ENCODE results near the gene RAB34. TPM values are rescaled to one million over a fixed set of nuclear protein-coding genes. Genes with fewer than 3 reads are reported as not detected.
A peak's percentile ranks its signal among the peaks of the same experiment; 100 is the strongest.

Gene RAB34
- total RNA-seq, 1 donor from 2014 or later = 21.3 TPM

DNA sequence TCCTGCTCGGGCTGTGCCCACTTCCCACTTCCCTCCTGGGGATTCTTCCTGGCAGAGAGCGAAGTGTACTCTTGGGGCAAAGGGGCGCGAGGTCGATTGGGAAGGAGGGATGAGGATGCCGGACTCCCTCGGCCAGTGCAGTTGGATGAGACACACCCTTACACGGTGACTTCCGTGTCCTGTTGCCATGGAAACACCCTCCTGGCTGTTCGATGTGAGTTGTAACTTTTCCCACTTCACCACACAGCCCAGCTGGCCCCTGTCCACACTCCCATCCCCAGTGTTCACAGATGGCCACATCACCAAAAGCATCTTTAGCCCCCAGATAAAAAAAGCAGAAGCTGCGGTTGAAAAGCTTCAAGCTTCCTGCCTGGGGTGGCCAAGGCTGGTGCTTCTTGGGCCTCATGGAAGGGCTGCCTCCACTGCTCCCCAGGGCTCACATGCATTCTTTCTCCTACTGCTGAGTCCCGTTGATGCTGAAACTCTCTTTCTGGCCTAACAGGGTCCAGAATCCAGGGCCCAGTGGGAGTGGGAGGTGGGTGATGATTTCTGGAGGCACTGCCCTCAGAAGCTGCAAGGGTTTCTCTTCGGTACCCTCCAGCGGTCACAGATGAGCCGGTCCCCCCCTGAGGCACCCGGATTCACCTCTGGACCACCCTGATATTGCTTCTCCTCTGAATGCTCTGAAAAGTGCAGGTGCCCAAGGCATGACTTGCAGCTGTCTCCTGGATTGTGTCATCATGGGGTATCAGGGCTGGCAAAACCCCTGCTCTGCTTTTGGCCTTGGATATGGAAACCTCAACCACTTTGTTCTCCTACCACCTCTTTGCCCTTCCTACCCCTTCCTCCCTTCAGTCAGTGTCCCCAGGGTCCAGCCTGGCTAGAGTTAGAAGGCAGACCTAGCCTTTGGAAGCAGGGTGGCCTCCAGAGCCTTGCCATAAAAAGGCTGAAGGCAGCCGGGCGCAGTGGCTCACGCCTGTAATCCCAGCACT is 24.0 kb upstream of the RAB34 start:
- ChIA-PET CTCF (interaction anchor here (1.4 to 17.6 kb wide), 2 partner anchors 8 to 14 kb away, joined by 7 to 545 read pairs; partner anchors contain the start of genes NEK8 and TLCD1), POLR2A (interaction anchor here (0.5 to 23.0 kb wide), 14 partner anchors 9 to 383 kb away, joined by 3 to 2384 read pairs (median 6); partner anchors contain the start of genes DHRS13, FLOT2, NEK8 and PHF12)
- intact Hi-C loops (cut with micrococcal nuclease) = loop anchor here (1.0 kb wide), 1 partner anchor 9 kb away; no protein-coding TSS in a partner anchor
- H3K27ac Mint-ChIP-seq = peak overlapping the region; percentile 99
- TF ChIP-seq, protein P1, sequence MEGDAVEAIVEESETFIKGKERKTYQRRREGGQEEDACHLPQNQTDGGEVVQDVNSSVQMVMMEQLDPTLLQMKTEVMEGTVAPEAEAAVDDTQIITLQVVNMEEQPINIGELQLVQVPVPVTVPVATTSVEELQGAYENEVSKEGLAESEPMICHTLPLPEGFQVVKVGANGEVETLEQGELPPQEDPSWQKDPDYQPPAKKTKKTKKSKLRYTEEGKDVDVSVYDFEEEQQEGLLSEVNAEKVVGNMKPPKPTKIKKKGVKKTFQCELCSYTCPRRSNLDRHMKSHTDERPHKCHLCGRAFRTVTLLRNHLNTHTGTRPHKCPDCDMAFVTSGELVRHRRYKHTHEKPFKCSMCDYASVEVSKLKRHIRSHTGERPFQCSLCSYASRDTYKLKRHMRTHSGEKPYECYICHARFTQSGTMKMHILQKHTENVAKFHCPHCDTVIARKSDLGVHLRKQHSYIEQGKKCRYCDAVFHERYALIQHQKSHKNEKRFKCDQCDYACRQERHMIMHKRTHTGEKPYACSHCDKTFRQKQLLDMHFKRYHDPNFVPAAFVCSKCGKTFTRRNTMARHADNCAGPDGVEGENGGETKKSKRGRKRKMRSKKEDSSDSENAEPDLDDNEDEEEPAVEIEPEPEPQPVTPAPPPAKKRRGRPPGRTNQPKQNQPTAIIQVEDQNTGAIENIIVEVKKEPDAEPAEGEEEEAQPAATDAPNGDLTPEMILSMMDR (IDR thresholded peaks at IDR 0.05) = no peak
- peak; percentile 15 for ATAC-seq (ENCODE audit: low read depth)
- H3K4me1 Mint-ChIP-seq = peaks cover 71% of the 10 kb centered on the region
- peak; percentile 62 for DNase-seq
- H3K27me3 Mint-ChIP-seq = no peaks in the 10 kb centered on the region
- peak overlapping the region; percentile 86 for H3K4me3 Mint-ChIP-seq
- peaks cover 47% of the 10 kb centered on the region for H3K36me3 Mint-ChIP-seq (ENCODE audit: low read depth)
- H3K9me3 Mint-ChIP-seq = no peaks in the 10 kb centered on the region

DNA sequence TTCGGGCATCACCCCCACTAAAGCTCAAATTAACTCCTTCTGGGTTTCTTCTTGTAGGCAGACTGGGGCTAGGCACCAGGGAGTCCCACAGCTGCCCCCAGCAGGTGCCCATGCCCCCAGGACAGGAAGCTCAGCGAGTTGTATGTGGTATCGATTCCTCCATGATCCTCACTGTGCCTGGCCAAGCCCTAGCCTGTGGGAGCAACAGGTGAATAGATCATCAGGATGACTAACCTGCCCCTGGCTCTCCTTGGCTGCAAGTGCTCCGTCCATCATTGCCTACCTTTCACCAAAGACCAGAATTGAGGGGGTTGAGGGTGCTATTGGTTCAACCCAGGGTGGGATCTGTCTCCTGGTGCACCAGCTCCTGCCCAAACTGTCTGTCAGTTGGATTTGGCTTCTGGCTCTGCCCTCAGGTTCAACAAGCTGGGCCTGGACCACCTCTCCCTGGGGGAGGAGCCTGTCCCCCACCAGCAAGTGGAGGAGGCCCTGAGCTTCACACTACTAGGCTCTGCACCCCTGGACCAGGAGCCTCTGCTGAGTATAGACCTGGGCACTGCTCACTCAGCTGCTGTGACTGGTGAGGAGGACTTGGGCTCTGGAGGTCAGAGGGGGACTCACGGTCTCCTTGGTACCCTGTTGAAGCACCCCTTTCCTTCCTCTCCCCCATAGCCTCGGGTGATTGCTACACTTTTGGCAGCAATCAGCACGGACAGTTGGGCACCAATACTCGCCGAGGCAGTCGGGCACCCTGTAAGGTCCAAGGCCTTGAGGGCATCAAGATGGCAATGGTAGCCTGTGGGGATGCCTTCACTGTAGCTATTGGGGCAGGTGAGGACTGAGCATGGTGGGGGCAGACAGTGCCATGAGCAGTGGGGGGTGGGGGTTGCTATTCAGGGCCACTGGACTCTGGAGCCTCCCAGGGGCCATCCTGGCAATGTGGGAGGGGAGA is 23.0 kb upstream of the RAB34 start:
- no peaks in the 10 kb centered on the region for H3K27me3 Mint-ChIP-seq
- no peak for ATAC-seq (ENCODE audit: low read depth)
- peak overlapping the region; percentile 86 for H3K4me3 Mint-ChIP-seq
- intact Hi-C loops (cut with micrococcal nuclease) = loop anchor here (1.0 kb wide), 1 partner anchor 10 kb away; no protein-coding TSS in a partner anchor
- TF ChIP-seq, protein P1 (IDR thresholded peaks at IDR 0.05) = no peak
- ChIA-PET CTCF (interaction anchor here (1.2 to 17.6 kb wide), 3 partner anchors 9 to 23 kb away, joined by 4 to 545 read pairs (median 7); partner anchors contain the start of genes NEK8 and TLCD1), POLR2A (interaction anchor here (0.6 to 23.0 kb wide), 12 partner anchors 10 to 384 kb away, joined by 3 to 2384 read pairs (median 7); partner anchors contain the start of genes DHRS13, FLOT2, NEK8 and PHF12)
- H3K9me3 Mint-ChIP-seq = no peaks in the 10 kb centered on the region
- DNase-seq = no peak
- peaks cover 39% of the 10 kb centered on the region for H3K36me3 Mint-ChIP-seq (ENCODE audit: low read depth)
- H3K27ac Mint-ChIP-seq = peak overlapping the region; percentile 99
- H3K4me1 Mint-ChIP-seq = peaks cover 73% of the 10 kb centered on the region

DNA sequence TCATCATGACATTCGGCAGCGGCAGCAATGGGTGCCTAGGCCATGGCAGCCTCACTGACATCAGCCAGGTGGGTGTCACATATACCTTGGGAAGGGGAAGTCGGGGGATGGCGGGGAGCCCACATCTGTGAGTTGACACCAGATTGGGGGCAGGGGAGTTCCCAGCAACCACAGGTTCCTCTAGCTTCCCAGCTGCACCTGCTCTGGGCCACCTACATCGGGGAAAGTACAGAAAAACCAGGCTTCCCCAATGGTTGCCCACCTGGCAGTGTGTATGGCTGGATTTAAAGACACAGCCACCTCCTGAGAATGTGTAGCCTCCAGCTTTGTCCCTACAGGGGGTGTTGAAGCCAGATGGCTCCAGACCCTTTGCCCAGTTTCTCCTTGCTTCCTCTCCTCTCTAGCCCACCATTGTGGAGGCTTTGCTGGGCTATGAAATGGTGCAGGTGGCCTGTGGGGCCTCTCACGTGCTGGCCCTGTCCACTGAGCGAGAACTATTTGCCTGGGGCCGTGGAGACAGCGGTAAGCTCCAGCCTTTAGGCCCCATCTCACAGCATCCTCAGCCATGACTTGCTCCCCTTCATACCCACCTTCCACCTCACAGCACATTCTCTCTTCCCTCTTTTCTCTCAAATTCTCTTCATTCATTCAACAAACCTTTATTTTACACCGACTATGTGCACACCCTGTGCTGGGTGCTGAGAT is 21.2 kb upstream of the RAB34 start:
- peak; percentile 43 for ATAC-seq (ENCODE audit: low read depth)
- intact Hi-C loops (cut with micrococcal nuclease) = loop anchor here (1.0 kb wide), 1 partner anchor 11 kb away; the partner anchor contains the start of gene NEK8
- no peaks in the 10 kb centered on the region for H3K27me3 Mint-ChIP-seq
- H3K4me1 Mint-ChIP-seq = peaks cover 91% of the 10 kb centered on the region
- POLR2A ChIA-PET = interaction anchor here (0.6 to 23.0 kb wide), 10 partner anchors 10 to 213 kb away, joined by 3 to 2384 read pairs (median 4); partner anchors contain the start of genes FLOT2, NEK8, PHF12 and PIGS
- DNase-seq = peak; percentile 75
- H3K4me3 Mint-ChIP-seq = peak overlapping the region; percentile 80
- peak overlapping the region; percentile 99 for H3K27ac Mint-ChIP-seq
- peaks cover 34% of the 10 kb centered on the region for H3K36me3 Mint-ChIP-seq (ENCODE audit: low read depth)
- CTCF ChIA-PET = interaction anchor here (0.6 to 17.6 kb wide), 6 partner anchors 11 to 165 kb away, joined by 3 to 545 read pairs (median 4); partner anchors contain the start of genes ERAL1, NEK8 and TLCD1
- H3K9me3 Mint-ChIP-seq = no peaks in the 10 kb centered on the region
- TF ChIP-seq, protein P1 (IDR thresholded peaks at IDR 0.05) = no peak
